ENCODE results near the gene DDX60.

Gene DDX60

DNA sequence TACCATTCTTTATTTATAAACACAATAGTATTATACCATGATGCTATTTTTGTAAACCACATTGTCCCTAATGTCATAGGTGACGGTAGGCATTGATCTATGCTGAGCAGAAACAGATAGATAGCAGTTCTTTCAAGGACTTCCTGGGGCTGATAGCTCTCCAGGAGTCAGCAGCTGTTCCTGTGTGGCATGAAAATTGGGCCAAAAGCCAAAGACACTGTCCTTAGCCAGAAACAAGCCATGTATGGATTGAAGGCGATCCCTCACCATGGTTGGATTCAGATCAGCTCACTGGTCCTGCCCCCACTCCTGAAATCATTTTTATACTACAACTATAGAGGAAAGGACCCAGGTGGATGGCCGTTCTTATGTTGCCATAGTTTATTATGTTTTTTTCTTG, 53.6 kb downstream of the DDX60 start:
- Histone ChIP-seq H3K14ac (ENCODE audit: low read length) (no peak overlapping the region), H3K4me1 (ENCODE audit: control insufficient read depth in 2 of 2, insufficient read depth in 1 of 2, low read depth in 1 of 2, low read length in 2 of 2) (no peaks in the 10 kb centered on the region), H3K9me3 (replicated peaks in 1 of 2; ENCODE audit: control insufficient read depth in 2 of 2, insufficient read depth in 1 of 2, low read depth in 1 of 2, low read length in 2 of 2) (no peaks in the 10 kb centered on the region), H3K36me3 (replicated peaks in 1 of 2; ENCODE audit: control insufficient read depth in 2 of 2, insufficient read depth in 2 of 2, low read length in 2 of 2) (peaks cover 0 to 6% of the 10 kb centered on the region in 2 donors), H3K27ac (replicated peaks; ENCODE audit: low read length) (no peak overlapping the region), H2AFZ (ENCODE audit: low read length) (no peak overlapping the region), H3K27me3 (ENCODE audit: control insufficient read depth in 3 of 3, insufficient read depth in 3 of 3, low read depth in 1 of 3, low read length in 3 of 3) (no peaks in the 10 kb centered on the region), H3K23ac (ENCODE audit: low read depth, low read length, poor library complexity) (no peak overlapping the region), H4K8ac (ENCODE audit: low read depth, low read length) (no peak overlapping the region), H3K79me1 (ENCODE audit: low read depth, low read length) (no peaks in the 10 kb centered on the region), H2BK15ac (ENCODE audit: low read length) (no peak overlapping the region), H3K9ac (ENCODE audit: low read depth, low read length, poor library complexity) (no peak overlapping the region), H4K91ac (ENCODE audit: low read depth, low read length, poor library complexity) (no peak overlapping the region), H3K18ac (ENCODE audit: low read length) (no peak overlapping the region), H3K4ac (ENCODE audit: low read length) (no peak overlapping the region), H3K4me2 (ENCODE audit: insufficient read depth, low read length, poor library complexity, severe bottlenecking) (no peak overlapping the region), H2BK5ac (ENCODE audit: low read length) (no peak overlapping the region), H2BK12ac (ENCODE audit: low read length) (no peak overlapping the region), H3K4me3 (ENCODE audit: low read length in 2 of 2) (no peak overlapping the region), H2BK120ac (ENCODE audit: low read depth, low read length) (no peak overlapping the region), H2AK5ac (ENCODE audit: low read depth, low read length) (no peak overlapping the region)
- WGBS, 2 donors (ENCODE audit: extremely low coverage in 2 of 2, insufficient read length in 2 of 2, insufficient replicate concordance in 1 of 2), result no CpG with 5 or more reads among the region's 3 CpGs
- no peak for DNase-seq (ENCODE audit: low spot score)

DNA sequence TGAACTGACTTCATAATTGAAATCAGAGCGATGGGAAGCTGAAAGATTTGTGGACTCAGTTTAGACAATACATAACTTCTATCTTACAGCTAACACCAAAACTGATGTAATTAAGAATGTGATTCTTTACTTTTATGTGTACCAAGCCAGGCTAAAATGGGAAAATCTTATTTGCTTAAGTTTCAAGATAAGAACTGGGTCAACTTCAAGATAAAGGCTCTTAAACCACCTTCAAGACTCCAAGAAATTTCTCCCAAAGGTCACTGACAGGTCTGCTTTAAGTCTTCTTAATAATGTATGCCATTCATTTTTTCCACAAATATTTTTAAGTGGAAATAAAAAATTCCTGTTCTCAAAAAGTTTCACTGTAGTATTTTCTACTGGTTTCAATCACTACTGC, 55.5 kb downstream of the DDX60 start:
- Histone ChIP-seq H3K23ac (ENCODE audit: low read depth, low read length, poor library complexity) (no peak overlapping the region), H4K8ac (ENCODE audit: low read depth, low read length) (no peak overlapping the region), H3K4me2 (ENCODE audit: insufficient read depth, low read length, poor library complexity, severe bottlenecking) (no peak overlapping the region), H2BK120ac (ENCODE audit: low read depth, low read length) (no peak overlapping the region), H2AK5ac (ENCODE audit: low read depth, low read length) (no peak overlapping the region), H3K4ac (ENCODE audit: low read length) (no peak overlapping the region), H2BK12ac (ENCODE audit: low read length) (no peak overlapping the region), H3K27ac (replicated peaks; ENCODE audit: low read length) (no peak overlapping the region), H3K18ac (ENCODE audit: low read length) (no peak overlapping the region), H3K4me3 (ENCODE audit: low read length in 2 of 2) (no peak overlapping the region), H2BK15ac (ENCODE audit: low read length) (no peak overlapping the region), H3K14ac (ENCODE audit: low read length) (no peak overlapping the region), H3K27me3 (ENCODE audit: control insufficient read depth in 3 of 3, insufficient read depth in 3 of 3, low read depth in 1 of 3, low read length in 3 of 3) (no peaks in the 10 kb centered on the region), H3K9me3 (replicated peaks in 1 of 2; ENCODE audit: control insufficient read depth in 2 of 2, insufficient read depth in 1 of 2, low read depth in 1 of 2, low read length in 2 of 2) (no peaks in the 10 kb centered on the region), H3K79me1 (ENCODE audit: low read depth, low read length) (no peaks in the 10 kb centered on the region), H2AFZ (ENCODE audit: low read length) (no peak overlapping the region), H3K4me1 (ENCODE audit: control insufficient read depth in 2 of 2, insufficient read depth in 1 of 2, low read depth in 1 of 2, low read length in 2 of 2) (no peaks in the 10 kb centered on the region), H2BK5ac (ENCODE audit: low read length) (no peak overlapping the region), H3K9ac (ENCODE audit: low read depth, low read length, poor library complexity) (no peak overlapping the region), H4K91ac (ENCODE audit: low read depth, low read length, poor library complexity) (no peak overlapping the region), H3K36me3 (replicated peaks in 1 of 2; ENCODE audit: control insufficient read depth in 2 of 2, insufficient read depth in 2 of 2, low read length in 2 of 2) (peaks cover 0 to 6% of the 10 kb centered on the region in 2 donors)
- DNase-seq (ENCODE audit: low spot score), result no peak
- no CpG with 5 or more reads among the region's 1 CpG for WGBS, 2 donors (ENCODE audit: extremely low coverage in 2 of 2, insufficient read length in 2 of 2, insufficient replicate concordance in 1 of 2)

DNA sequence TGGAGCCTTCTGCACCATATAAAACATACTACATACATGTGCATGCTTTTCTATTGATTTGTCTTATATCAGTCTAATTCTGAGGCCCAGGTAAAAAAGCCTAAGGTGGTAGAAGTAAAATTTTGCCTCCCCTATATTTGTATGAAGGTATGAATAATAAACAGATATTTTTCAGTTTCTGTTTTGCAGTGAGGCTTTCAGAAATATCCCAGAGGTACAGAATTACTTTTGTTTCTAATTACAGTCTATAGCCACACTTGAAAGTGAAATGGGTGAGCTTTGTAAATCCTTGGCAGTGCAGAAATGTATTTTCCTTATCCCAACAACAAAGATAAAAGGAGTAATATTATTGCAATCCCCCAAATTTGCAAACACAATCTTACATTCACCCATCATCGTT, 59.5 kb downstream of the DDX60 start:
- Histone ChIP-seq H2BK12ac (ENCODE audit: low read length) (no peak overlapping the region), H3K27me3 (ENCODE audit: control insufficient read depth in 3 of 3, insufficient read depth in 3 of 3, low read depth in 1 of 3, low read length in 3 of 3) (no peaks in the 10 kb centered on the region)

DNA sequence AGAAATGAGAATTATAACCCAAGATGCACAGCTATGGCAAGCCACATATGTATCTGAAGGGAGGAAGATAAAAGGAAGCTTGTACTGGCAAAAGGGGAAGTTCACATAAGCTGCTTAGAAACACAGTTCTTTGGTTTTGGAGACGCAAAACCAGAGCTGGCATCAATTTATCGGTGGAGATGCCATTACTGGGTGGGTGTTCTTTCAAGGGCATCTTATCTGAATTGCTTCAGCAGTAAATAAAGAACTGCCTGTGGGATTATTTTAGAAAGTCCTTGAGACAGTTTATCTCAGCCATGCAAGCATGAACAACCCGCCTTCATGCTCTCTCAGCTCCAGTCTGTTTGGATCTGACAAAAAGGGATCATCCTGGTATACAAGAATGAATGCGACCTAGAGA, 60.8 kb downstream of the DDX60 start:
- Histone ChIP-seq H3K4me3 (ENCODE audit: low read length in 2 of 2) (no peak overlapping the region), H4K8ac (ENCODE audit: low read depth, low read length) (no peak overlapping the region), H2AFZ (ENCODE audit: low read length) (no peak overlapping the region), H3K79me1 (ENCODE audit: low read depth, low read length) (no peaks in the 10 kb centered on the region), H3K9me3 (replicated peaks in 1 of 2; ENCODE audit: control insufficient read depth in 2 of 2, insufficient read depth in 1 of 2, low read depth in 1 of 2, low read length in 2 of 2) (no peaks in the 10 kb centered on the region), H2BK5ac (ENCODE audit: low read length) (no peak overlapping the region), H2BK15ac (ENCODE audit: low read length) (no peak overlapping the region), H2AK5ac (ENCODE audit: low read depth, low read length) (no peak overlapping the region), H3K4me1 (ENCODE audit: control insufficient read depth in 2 of 2, insufficient read depth in 1 of 2, low read depth in 1 of 2, low read length in 2 of 2) (no peaks in the 10 kb centered on the region), H3K36me3 (replicated peaks in 1 of 2; ENCODE audit: control insufficient read depth in 2 of 2, insufficient read depth in 2 of 2, low read length in 2 of 2) (peaks cover 0 to 13% of the 10 kb centered on the region in 2 donors), H2BK12ac (ENCODE audit: low read length) (no peak overlapping the region), H3K23ac (ENCODE audit: low read depth, low read length, poor library complexity) (no peak overlapping the region), H3K9ac (ENCODE audit: low read depth, low read length, poor library complexity) (no peak overlapping the region), H3K18ac (ENCODE audit: low read length) (no peak overlapping the region), H2BK120ac (ENCODE audit: low read depth, low read length) (no peak overlapping the region), H3K14ac (ENCODE audit: low read length) (no peak overlapping the region), H3K4me2 (ENCODE audit: insufficient read depth, low read length, poor library complexity, severe bottlenecking) (no peak overlapping the region), H3K27me3 (ENCODE audit: control insufficient read depth in 3 of 3, insufficient read depth in 3 of 3, low read depth in 1 of 3, low read length in 3 of 3) (no peaks in the 10 kb centered on the region), H3K4ac (ENCODE audit: low read length) (no peak overlapping the region), H3K27ac (replicated peaks; ENCODE audit: low read length) (no peak overlapping the region), H4K91ac (ENCODE audit: low read depth, low read length, poor library complexity) (no peak overlapping the region)
- DNase-seq (ENCODE audit: low spot score), result no peak
- no CpG with 5 or more reads among the region's 4 CpGs for WGBS, 2 donors (ENCODE audit: extremely low coverage in 2 of 2, insufficient read length in 2 of 2, insufficient replicate concordance in 1 of 2)

More for the DNA sequence above, 59.5 kb downstream of the DDX60 start:
- Histone ChIP-seq H3K4me3 (ENCODE audit: low read length in 2 of 2) (no peak overlapping the region), H3K9me3 (replicated peaks in 1 of 2; ENCODE audit: control insufficient read depth in 2 of 2, insufficient read depth in 1 of 2, low read depth in 1 of 2, low read length in 2 of 2) (no peaks in the 10 kb centered on the region), H3K14ac (ENCODE audit: low read length) (no peak overlapping the region), H2AK5ac (ENCODE audit: low read depth, low read length) (no peak overlapping the region), H4K91ac (ENCODE audit: low read depth, low read length, poor library complexity) (no peak overlapping the region), H3K4me1 (ENCODE audit: control insufficient read depth in 2 of 2, insufficient read depth in 1 of 2, low read depth in 1 of 2, low read length in 2 of 2) (no peaks in the 10 kb centered on the region), H3K79me1 (ENCODE audit: low read depth, low read length) (no peaks in the 10 kb centered on the region), H2AFZ (ENCODE audit: low read length) (no peak overlapping the region), H3K36me3 (replicated peaks in 1 of 2; ENCODE audit: control insufficient read depth in 2 of 2, insufficient read depth in 2 of 2, low read length in 2 of 2) (peaks cover 0 to 13% of the 10 kb centered on the region in 2 donors), H3K18ac (ENCODE audit: low read length) (no peak overlapping the region), H2BK5ac (ENCODE audit: low read length) (no peak overlapping the region), H2BK120ac (ENCODE audit: low read depth, low read length) (no peak overlapping the region), H3K23ac (ENCODE audit: low read depth, low read length, poor library complexity) (no peak overlapping the region), H2BK15ac (ENCODE audit: low read length) (no peak overlapping the region), H3K4me2 (ENCODE audit: insufficient read depth, low read length, poor library complexity, severe bottlenecking) (no peak overlapping the region), H3K9ac (ENCODE audit: low read depth, low read length, poor library complexity) (no peak overlapping the region), H3K27ac (replicated peaks; ENCODE audit: low read length) (no peak overlapping the region), H4K8ac (ENCODE audit: low read depth, low read length) (no peak overlapping the region), H3K4ac (ENCODE audit: low read length) (no peak overlapping the region)
- DNase-seq (ENCODE audit: low spot score), result no peak
- WGBS, 2 donors (ENCODE audit: extremely low coverage in 2 of 2, insufficient read length in 2 of 2, insufficient replicate concordance in 1 of 2), result no CpG with 5 or more reads among the region's 1 CpG

Data from neuronal stem cell (in vitro differentiated cells).